Osteocyte (in vitro differentiated cells): Measurements from ENCODE around the gene ETFA. TPM values are rescaled to one million over a fixed set of nuclear protein-coding genes. Genes with fewer than 3 reads are reported as not detected.

ENCODE experiments used
- DNase-seq: peaks from one replicate; pipeline ENCODE4 v3.0.0; 2021; ENCODE audit warnings: mixed read lengths; ENCODE audit not compliant: unreplicated experiment; ENCODE audit errors: extremely low spot score
- H3K27ac Mint-ChIP-seq: one replicate; pipeline ENCODE4 v1.8.0; 2021; ENCODE audit warnings: mild to moderate bottlenecking, mixed read lengths; ENCODE audit not compliant: unreplicated experiment
- H3K27me3 Mint-ChIP-seq: one replicate; pipeline ENCODE4 v1.8.0; 2021; ENCODE audit warnings: mixed read lengths; ENCODE audit not compliant: unreplicated experiment
- H3K36me3 Mint-ChIP-seq: one replicate; pipeline ENCODE4 v1.8.0; 2021; ENCODE audit warnings: mixed read lengths; ENCODE audit not compliant: unreplicated experiment
- H3K4me1 Mint-ChIP-seq: one replicate; pipeline ENCODE4 v1.8.0; 2021; ENCODE audit warnings: mixed read lengths; ENCODE audit not compliant: unreplicated experiment
- H3K4me3 Mint-ChIP-seq: one replicate; pipeline ENCODE4 v1.8.0; 2021; ENCODE audit warnings: mild to moderate bottlenecking, moderate library complexity, mixed read lengths; ENCODE audit not compliant: unreplicated experiment
- H3K9me3 Mint-ChIP-seq: one replicate; pipeline ENCODE4 v1.8.0; 2021; ENCODE audit warnings: mixed read lengths; ENCODE audit not compliant: unreplicated experiment
- total RNA-seq: library from RNA; stranded (reverse); gene quantifications from 2 replicates; pipeline ENCODE4 v1.2.1, GENCODE V29; 2021
- TF ChIP-seq, protein P1 (sequence below): fragments of 200-600 bp; sonication (generic); IDR thresholded peaks from 2 replicates; pipeline ENCODE4 v1.5.0; 2021; ENCODE audit warnings: antibody characterized with exemption, mild to moderate bottlenecking, moderate library complexity

The ETFA gene
- total RNA-seq, 1 donor from 2014 or later: 98.2 TPM

DNA sequence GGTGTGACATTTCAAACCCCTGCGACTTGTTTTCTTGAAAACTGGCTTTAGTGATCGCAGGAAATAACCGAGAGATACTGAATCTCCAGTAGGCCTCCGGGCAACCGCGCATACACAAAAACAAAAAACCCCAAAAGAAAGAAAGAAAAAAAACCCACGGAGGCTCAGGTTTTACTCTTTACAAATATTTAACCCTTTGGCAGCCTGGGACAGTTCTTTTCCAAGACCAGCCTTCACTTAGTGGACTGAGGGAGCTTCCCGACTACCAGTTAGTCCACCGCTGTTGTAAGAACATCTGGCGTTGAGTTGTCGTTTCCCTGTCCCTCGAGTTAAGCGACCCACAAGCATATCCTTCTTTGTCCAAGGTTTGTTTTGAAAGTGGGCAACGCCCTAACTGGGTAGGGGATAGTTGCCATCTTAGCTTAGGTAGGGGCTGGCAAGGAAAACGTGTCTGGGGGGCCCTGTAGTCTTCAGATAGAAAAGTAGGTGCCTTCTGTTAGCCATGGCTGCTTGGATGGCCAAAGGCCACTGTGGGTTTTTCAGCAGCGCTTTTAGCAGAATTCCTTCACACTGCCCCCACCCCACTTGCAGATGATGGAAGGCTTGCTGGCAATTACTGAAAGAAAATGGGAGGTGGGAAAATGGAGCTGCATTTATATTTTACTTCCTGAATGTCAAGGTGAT lies 32.2 kb upstream of the ETFA start:
- Mint-ChIP-seq H3K27ac (no peak overlapping the region), H3K4me1 (peaks cover 40% of the 10 kb centered on the region), H3K27me3 (peaks cover 79% of the 10 kb centered on the region), H3K36me3 (peaks cover 9% of the 10 kb centered on the region), H3K4me3 (no peak overlapping the region), H3K9me3 (no peaks in the 10 kb centered on the region)
- TF ChIP-seq, protein P1, sequence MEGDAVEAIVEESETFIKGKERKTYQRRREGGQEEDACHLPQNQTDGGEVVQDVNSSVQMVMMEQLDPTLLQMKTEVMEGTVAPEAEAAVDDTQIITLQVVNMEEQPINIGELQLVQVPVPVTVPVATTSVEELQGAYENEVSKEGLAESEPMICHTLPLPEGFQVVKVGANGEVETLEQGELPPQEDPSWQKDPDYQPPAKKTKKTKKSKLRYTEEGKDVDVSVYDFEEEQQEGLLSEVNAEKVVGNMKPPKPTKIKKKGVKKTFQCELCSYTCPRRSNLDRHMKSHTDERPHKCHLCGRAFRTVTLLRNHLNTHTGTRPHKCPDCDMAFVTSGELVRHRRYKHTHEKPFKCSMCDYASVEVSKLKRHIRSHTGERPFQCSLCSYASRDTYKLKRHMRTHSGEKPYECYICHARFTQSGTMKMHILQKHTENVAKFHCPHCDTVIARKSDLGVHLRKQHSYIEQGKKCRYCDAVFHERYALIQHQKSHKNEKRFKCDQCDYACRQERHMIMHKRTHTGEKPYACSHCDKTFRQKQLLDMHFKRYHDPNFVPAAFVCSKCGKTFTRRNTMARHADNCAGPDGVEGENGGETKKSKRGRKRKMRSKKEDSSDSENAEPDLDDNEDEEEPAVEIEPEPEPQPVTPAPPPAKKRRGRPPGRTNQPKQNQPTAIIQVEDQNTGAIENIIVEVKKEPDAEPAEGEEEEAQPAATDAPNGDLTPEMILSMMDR: no peak
- DNase-seq: no peak

DNA sequence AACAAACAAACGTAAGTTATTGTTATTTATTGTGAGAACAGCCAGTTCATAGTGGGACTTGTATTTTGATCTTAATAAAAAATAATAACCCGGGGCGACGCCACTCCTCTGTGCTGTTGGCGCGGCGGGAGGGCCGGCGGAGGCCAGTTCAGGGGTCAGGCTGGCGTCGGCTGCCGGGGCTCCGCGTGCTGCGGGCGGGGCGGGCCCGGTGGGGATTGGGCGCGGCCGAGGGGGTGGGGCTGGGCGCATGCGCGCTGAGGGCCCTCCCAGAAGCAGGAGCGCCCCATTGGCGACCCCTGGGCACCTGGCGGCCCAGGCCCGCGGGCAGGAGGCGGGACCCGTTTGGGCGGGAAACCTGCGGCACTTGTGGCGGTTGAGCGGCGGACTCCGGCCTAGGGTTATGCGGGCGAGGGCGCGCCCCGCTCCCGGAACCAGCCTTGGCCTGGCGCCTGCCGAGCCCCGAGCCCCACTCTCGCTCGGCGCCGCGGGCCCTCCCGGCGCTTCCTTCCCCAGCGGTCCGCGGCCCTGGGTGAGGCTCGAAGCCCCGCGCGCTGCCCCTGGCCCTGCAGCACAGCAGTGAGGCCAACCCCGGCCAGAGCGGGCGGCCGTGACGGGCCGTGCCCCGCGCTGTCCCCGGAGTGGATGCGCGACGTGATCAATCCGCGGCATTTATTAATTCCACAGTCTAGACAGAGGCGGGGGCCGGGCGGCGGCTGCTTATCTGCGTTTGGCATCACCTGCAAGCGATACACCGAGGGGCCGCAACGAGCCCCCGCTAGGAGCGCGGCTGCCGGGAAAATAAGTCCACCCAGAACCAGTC lies 31.3 kb upstream of the ETFA start:
- H3K27me3 Mint-ChIP-seq: peaks cover 73% of the 10 kb centered on the region
- H3K4me3 Mint-ChIP-seq: no peak overlapping the region
- H3K27ac Mint-ChIP-seq: no peak overlapping the region
- DNase-seq: no peak
- H3K4me1 Mint-ChIP-seq: peaks cover 41% of the 10 kb centered on the region
- TF ChIP-seq, protein P1: no peak
- peaks cover 2% of the 10 kb centered on the region for H3K36me3 Mint-ChIP-seq
- H3K9me3 Mint-ChIP-seq: no peaks in the 10 kb centered on the region

DNA sequence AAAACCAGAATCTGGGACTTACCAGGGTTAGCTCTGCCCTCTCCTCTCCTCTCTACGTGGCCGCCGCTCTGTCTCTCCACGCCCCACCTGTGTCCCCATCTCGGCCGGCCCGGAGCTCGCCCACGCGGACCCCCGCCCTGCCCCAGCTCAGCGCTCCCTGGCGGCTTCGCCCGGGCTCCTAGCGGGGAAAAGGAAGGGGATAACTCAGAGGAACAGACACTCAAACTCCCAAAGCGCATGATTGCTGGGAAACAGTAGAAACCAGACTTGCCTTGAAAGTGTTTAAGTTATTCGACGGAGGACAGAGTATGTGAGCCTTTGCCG lies 30.8 kb upstream of the ETFA start:
- Mint-ChIP-seq H3K27ac (no peak overlapping the region), H3K27me3 (peaks cover 76% of the 10 kb centered on the region), H3K36me3 (peaks cover 2% of the 10 kb centered on the region), H3K9me3 (no peaks in the 10 kb centered on the region), H3K4me3 (peak overlapping the region; percentile 29), H3K4me1 (peaks cover 43% of the 10 kb centered on the region)
- TF ChIP-seq, protein P1: no peak
- no peak for DNase-seq

DNA sequence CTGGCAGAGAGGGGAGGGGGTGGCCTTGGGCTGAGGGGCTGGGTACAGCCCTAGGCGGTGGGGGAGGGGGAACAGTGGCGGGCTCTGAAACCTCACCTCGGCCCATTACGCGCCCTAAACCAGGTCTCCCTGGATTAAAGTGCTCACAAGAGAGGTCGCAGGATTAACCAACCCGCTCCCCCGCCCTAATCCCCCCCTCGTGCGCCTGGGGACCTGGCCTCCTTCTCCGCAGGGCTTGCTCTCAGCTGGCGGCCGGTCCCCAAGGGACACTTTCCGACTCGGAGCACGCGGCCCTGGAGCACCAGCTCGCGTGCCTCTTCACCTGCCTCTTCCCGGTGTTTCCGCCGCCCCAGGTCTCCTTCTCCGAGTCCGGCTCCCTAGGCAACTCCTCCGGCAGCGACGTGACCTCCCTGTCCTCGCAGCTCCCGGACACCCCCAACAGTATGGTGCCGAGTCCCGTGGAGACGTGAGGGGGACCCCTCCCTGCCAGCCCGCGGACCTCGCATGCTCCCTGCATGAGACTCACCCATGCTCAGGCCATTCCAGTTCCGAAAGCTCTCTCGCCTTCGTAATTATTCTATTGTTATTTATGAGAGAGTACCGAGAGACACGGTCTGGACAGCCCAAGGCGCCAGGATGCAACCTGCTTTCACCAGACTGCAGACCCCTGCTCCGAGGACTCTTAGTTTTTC lies 30.2 kb upstream of the ETFA start:
- peak overlapping the region; percentile 29 for H3K4me3 Mint-ChIP-seq
- peaks cover 2% of the 10 kb centered on the region for H3K36me3 Mint-ChIP-seq
- H3K27me3 Mint-ChIP-seq: peaks cover 82% of the 10 kb centered on the region

More for the DNA sequence above, 30.2 kb upstream of the ETFA start:
- no peak overlapping the region for H3K27ac Mint-ChIP-seq
- no peaks in the 10 kb centered on the region for H3K9me3 Mint-ChIP-seq
- TF ChIP-seq, protein P1: no peak
- peaks cover 46% of the 10 kb centered on the region for H3K4me1 Mint-ChIP-seq
- peak; percentile 81 for DNase-seq
